HCT116 (cell line): Measurements from ENCODE around the gene MND1. TPM values are rescaled to one million over a fixed set of nuclear protein-coding genes. Genes with fewer than 3 reads are reported as not detected.

Source experiments
- ATAC-seq: fragments of 200-7000 bp; cut with Tn5 transposase; 2 replicates; pipeline ENCODE4 v1.9.1; 2020; ENCODE audit warnings: mild to moderate bottlenecking, moderate library complexity
- BruUV-seq: library from RNA; stranded (reverse); fragments of 400-500 nt; replicated peaks from 2 replicates; lab custom pipeline; 2021; lab: Mats Ljungman, UMichigan
- CTCF ChIA-PET: fragments of 300-600 bp; sonication (Branson Sonifier 250); formaldehyde crosslinking; loops from one replicate; lab custom pipeline; 2021; ENCODE audit warnings: antibody characterized with exemption; lab: Charles Lee
- POLR2A ChIA-PET: fragments of 300-600, 350-600 bp; sonication (Branson Sonifier 250); formaldehyde crosslinking; loops from one replicate; lab custom pipeline; 2021; ENCODE audit warnings: antibody characterized with exemption; lab: Charles Lee
- RAD21 ChIA-PET, 2 experiments: fragments of 300-600 bp; sonication (Branson Sonifier 250); formaldehyde crosslinking; loops; one replicate each; lab custom pipeline; 2023; ENCODE audit warnings: low total read pairs in 2 of 2; ENCODE audit not compliant: uncharacterized antibody in 2 of 2, unreplicated experiment in 2 of 2, low non-redundant PET in 1 of 2; lab: Charles Lee
- DNase-seq: peaks from one replicate; pipeline ENCODE4 v3.0.0-alpha.2; 2010; ENCODE audit warnings: low read depth, low spot score
- H2AFZ ChIP-seq: fragments of 200-600 bp; shearing (Covaris generic), sonication (generic); 2 replicates; pipeline ENCODE4 v1.6.1; 2017; ENCODE audit warnings: low read depth, mixed run types, mixed read lengths, antibody characterized with exemption, low read length; ENCODE audit not compliant: poor library complexity, severe bottlenecking
- H3K27ac ChIP-seq: 2 replicates; pipeline ENCODE4 v1.5.1; 2012; ENCODE audit warnings: low read depth, low read length
- H3K27me3 ChIP-seq: fragments of 200-600 bp; sonication (generic); 2 replicates; pipeline ENCODE4 v1.6.1; 2016; ENCODE audit warnings: mixed run types, low read length, mixed read lengths; ENCODE audit not compliant: insufficient read depth
- H3K36me3 ChIP-seq, 2 experiments: fragments of 200-500 bp in 1 of 2; fragments of 200-600 bp in 1 of 2; sonication (Bioruptor generic) in 1 of 2; sonication (generic) in 1 of 2; 2 replicates each; pipeline versions ENCODE4 v1.5.1 to v1.6.1; 2014 to 2016; ENCODE audit warnings: low read length in 2 of 2, inconsistent platforms in 1 of 2, mixed read lengths in 1 of 2, mixed run types in 1 of 2; ENCODE audit not compliant: insufficient read depth in 2 of 2, control insufficient read depth in 1 of 2
- H3K4me1 ChIP-seq, 2 experiments: fragments of 200-600 bp in 1 of 2; sonication (generic) in 1 of 2; 2 replicates each; pipeline versions ENCODE4 v1.5.1 to v1.6.1; 2012 to 2017; ENCODE audit warnings: low read length in 2 of 2, inconsistent platforms in 1 of 2, mild to moderate bottlenecking in 1 of 2, mixed read lengths in 1 of 2, mixed run types in 1 of 2, moderate library complexity in 1 of 2; ENCODE audit not compliant: insufficient read depth in 2 of 2, control insufficient read depth in 1 of 2
- H3K4me2 ChIP-seq: fragments of 200-600 bp; sonication (generic); 2 replicates; pipeline ENCODE4 v1.6.1; 2017; ENCODE audit warnings: mixed run types, low read length, mixed read lengths
- H3K4me3 ChIP-seq, 2 experiments: fragments of 200-600 bp in 1 of 2; sonication (generic) in 1 of 2; replicated peaks in 1 of 2; 2 replicates each; pipeline ENCODE4 v1.5.1; 2011 to 2016; ENCODE audit warnings: low read length in 2 of 2, control low read depth in 1 of 2, low read depth in 1 of 2, mild to moderate bottlenecking in 1 of 2, mixed read lengths in 1 of 2, mixed run types in 1 of 2
- H3K79me2 ChIP-seq: fragments of 200-600 bp; sonication (generic); 2 replicates; pipeline ENCODE4 v1.6.1; 2017; ENCODE audit warnings: mild to moderate bottlenecking, mixed run types, low read length, moderate library complexity, mixed read lengths; ENCODE audit not compliant: insufficient read depth
- H3K9ac ChIP-seq: fragments of 200-600 bp; sonication (generic); 2 replicates; pipeline ENCODE4 v1.6.1; 2016; ENCODE audit warnings: low read length, mixed read lengths
- H3K9me2 ChIP-seq: fragments of 200-600 bp; sonication (generic), shearing (Covaris generic); 2 replicates; pipeline ENCODE4 v1.6.1; 2017; ENCODE audit warnings: mixed run types, mild to moderate bottlenecking, moderate library complexity; ENCODE audit not compliant: insufficient read depth
- H3K9me3 ChIP-seq, 2 experiments: fragments of 200-500 bp in 1 of 2; fragments of 200-600 bp in 1 of 2; sonication (Bioruptor generic) in 1 of 2; sonication (generic) in 1 of 2; 2 replicates each; pipeline ENCODE4 v1.6.1; 2014 to 2017; ENCODE audit warnings: low read length in 2 of 2, mixed read lengths in 2 of 2, inconsistent platforms in 1 of 2, low read depth in 1 of 2, mild to moderate bottlenecking in 1 of 2, mixed run types in 1 of 2, moderate library complexity in 1 of 2; ENCODE audit not compliant: control insufficient read depth in 1 of 2, insufficient read depth in 1 of 2
- H4K20me1 ChIP-seq: fragments of 200-600 bp; sonication (generic), shearing (Covaris generic); 2 replicates; pipeline ENCODE4 v1.6.1; 2017; ENCODE audit warnings: mixed run types, mild to moderate bottlenecking, moderate library complexity; ENCODE audit not compliant: insufficient read depth
- ATF3 ChIP-seq: IDR thresholded peaks from 2 replicates; pipeline ENCODE4 v1.6.1; 2012
- EZH2 ChIP-seq: fragments of 200-600 bp; sonication (generic); IDR thresholded peaks from 2 replicates; pipeline ENCODE4 v1.6.1; 2017; ENCODE audit warnings: antibody characterized with exemption, mixed run types
- FOSL1 ChIP-seq: IDR thresholded peaks from 2 replicates; pipeline ENCODE4 v1.6.1; 2012; ENCODE audit warnings: low read depth
- POLR2AphosphoS5 ChIP-seq: IDR thresholded peaks from 2 replicates; pipeline ENCODE4 v1.6.1; 2011; ENCODE audit warnings: mild to moderate bottlenecking, low read depth, low read length, moderate library complexity
- RAD21 ChIP-seq: IDR thresholded peaks from 2 replicates; pipeline ENCODE4 v1.6.1; 2012; ENCODE audit warnings: low read depth, mild to moderate bottlenecking
- SP1 ChIP-seq: IDR thresholded peaks from 2 replicates; pipeline ENCODE4 v1.6.1; 2012; ENCODE audit warnings: low read depth
- SRF ChIP-seq: IDR thresholded peaks from 2 replicates; pipeline ENCODE4 v1.6.1; 2012; ENCODE audit warnings: low read depth
- TCF7L2 ChIP-seq: IDR thresholded peaks from 2 replicates; pipeline ENCODE4 v1.7.0; 2011; ENCODE audit warnings: borderline replicate concordance, inconsistent platforms; ENCODE audit not compliant: insufficient read depth, insufficient read length; ENCODE audit errors: extremely low read depth
- intact Hi-C: fragments of 100-400 bp; cut with micrococcal nuclease; formaldehyde crosslinking; loops from 2 replicates; pipeline ENCODE4 v1.10.0; 2022
- total RNA-seq: library from RNA; stranded (reverse); gene quantifications from one replicate; pipeline ENCODE4 v1.2.1, GENCODE V29; 2021; ENCODE audit not compliant: unreplicated experiment

The MND1 gene
- total RNA-seq, 1 experiment from 2014 or later = 29.9 TPM

- intact Hi-C loops = no loop called here
- H3K36me3 ChIP-seq = no peaks in the 10 kb centered on the region; a peak in 1 of 4 replicates
- no peak for TF ChIP-seq SRF
- TF ChIP-seq SP1 = no peak
- TF ChIP-seq POLR2AphosphoS5 = no peak
- no peak for TF ChIP-seq ATF3
- no peak for TF ChIP-seq FOSL1
- ATAC-seq (no peak), DNase-seq (no peak)
- no peaks in the 10 kb centered on the region for H3K4me1 ChIP-seq
- H3K9me2 ChIP-seq = no peaks in the 10 kb centered on the region
- H3K4me3 ChIP-seq = no peak overlapping the region
- H3K27ac ChIP-seq = no peak overlapping the region
- no peaks in the 10 kb centered on the region for H3K27me3 ChIP-seq
- CTCF ChIA-PET = no interaction called here
- no peak overlapping the region for H3K9ac ChIP-seq
- no peaks in the 10 kb centered on the region for H4K20me1 ChIP-seq
- no peaks in the 10 kb centered on the region for H3K79me2 ChIP-seq
- POLR2A ChIA-PET = no interaction called here
- H3K9me3 ChIP-seq = no peaks in the 10 kb centered on the region
- no peak overlapping the region for H2AFZ ChIP-seq
- RAD21 ChIA-PET = no interaction called here
- no TSS peak for BruUV-seq
- H3K4me2 ChIP-seq = no peak overlapping the region
Measured at GRCh38 chr4:153409924-153410501, 65.5 kb downstream of the MND1 start.

DNA sequence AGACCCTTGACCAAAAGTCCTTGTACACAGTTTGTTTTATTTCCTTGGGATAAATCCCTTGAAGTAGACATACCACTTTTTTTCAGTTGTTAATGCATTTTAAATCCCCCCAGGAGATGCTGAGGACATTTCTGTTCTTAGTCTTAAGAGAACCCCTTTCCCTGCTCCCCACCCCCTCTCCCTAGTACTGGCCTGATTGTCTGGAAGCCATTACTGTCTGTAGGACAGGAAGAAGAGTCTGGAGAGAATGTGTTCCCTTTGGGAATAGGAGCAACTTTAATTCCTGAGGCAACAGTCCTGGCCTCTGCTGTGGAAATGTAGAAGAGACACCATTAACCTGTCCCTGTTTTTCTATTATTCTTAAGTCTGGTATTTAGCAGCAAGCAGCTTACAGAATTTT is 69.4 kb downstream of the MND1 start:
- DNase-seq (no peak), ATAC-seq (no peak)
- H4K20me1 ChIP-seq = no peaks in the 10 kb centered on the region
- H3K9ac ChIP-seq = no peak overlapping the region
- TF ChIP-seq RAD21 (no peak), EZH2 (no peak), TCF7L2 (no peak), FOSL1 (no peak)
- H2AFZ ChIP-seq = no peak overlapping the region
- ChIA-PET RAD21 (no interaction called here), POLR2A (no interaction called here), CTCF (no interaction called here)
- no peak overlapping the region for H3K27ac ChIP-seq
- H3K79me2 ChIP-seq = no peaks in the 10 kb centered on the region
- BruUV-seq = no TSS peak
- intact Hi-C loops = no loop called here
- H3K4me3 ChIP-seq = no peak overlapping the region
- no peaks in the 10 kb centered on the region for H3K9me2 ChIP-seq
- no peak overlapping the region for H3K4me2 ChIP-seq
- H3K9me3 ChIP-seq = no peaks in the 10 kb centered on the region
- H3K36me3 ChIP-seq = peaks cover 0 to 4% of the 10 kb centered on the region in 2 experiments; a peak in 1 of 4 replicates
- H3K27me3 ChIP-seq = no peaks in the 10 kb centered on the region
- H3K4me1 ChIP-seq = no peaks in the 10 kb centered on the region
